K562 (cell line): ENCODE data around the gene MGP. TPM values are rescaled to one million over a fixed set of nuclear protein-coding genes. Genes with fewer than 3 reads are reported as not detected.

ENCODE experiments used
- ATAC-seq: fragments of 200-7000 bp; cut with Tn5 transposase; 3 replicates; pipeline ENCODE4 v1.9.1; 2020; ENCODE audit warnings: moderate library complexity
- BruUV-seq: library from RNA; stranded (reverse); fragments of 400-500 nt; replicated peaks from 2 replicates; lab custom pipeline; 2021; lab: Mats Ljungman, UMichigan
- CTCF ChIA-PET: fragments of 300-600 bp; formaldehyde crosslinking; extraction: SDS; loops from one replicate; lab custom pipeline; 2021; ENCODE audit warnings: low intra/inter-chr PET ratio; lab: Yijun Ruan, JAX
- POLR2A ChIA-PET: fragments of 300-600, 350-650 bp; sonication (Branson Sonifier 250); formaldehyde crosslinking; extraction: SDS; loops from one replicate; lab custom pipeline; 2021; ENCODE audit warnings: antibody characterized with exemption, inconsistent platforms; lab: Yijun Ruan, JAX
- DNase-seq, 4 experiments: peaks; one replicate each; pipeline versions ENCODE4 v3.0.0 to v3.0.0-alpha.2; 2011 to 2018; ENCODE audit warnings: low spot score in 3 of 4, mixed read lengths in 3 of 4; ENCODE audit errors: extremely low read depth in 1 of 4
- FAIRE-seq: peaks from 2 replicates; lab custom pipeline; 2011; peaks lifted over from hg19 to GRCh38; lab: Jason Lieb, UNC
- H2AFZ ChIP-seq: 2 replicates; pipeline ENCODE4 v1.6.0; 2011; ENCODE audit warnings: low read depth, low read length, control low read depth, inconsistent platforms
- H3K27ac ChIP-seq: fragments of 200-600 bp; 3 replicates; pipeline ENCODE4 v1.8.0; 2011; ENCODE audit warnings: low read depth, mild to moderate bottlenecking, control low read depth, inconsistent platforms, low read length, moderate library complexity, mixed read lengths; ENCODE audit errors: extremely low read depth
- H3K27me3 ChIP-seq, 2 experiments: fragments of 300-600 bp in 1 of 2; 2 replicates in 1 of 2; 3 replicates in 1 of 2; pipeline versions ENCODE4 v1.6.0 to v1.8.0; 2011; ENCODE audit warnings: inconsistent platforms in 2 of 2, low read length in 2 of 2, mild to moderate bottlenecking in 1 of 2, mixed read lengths in 1 of 2, moderate library complexity in 1 of 2; ENCODE audit not compliant: control insufficient read depth in 2 of 2, insufficient read depth in 2 of 2
- H3K36me3 ChIP-seq: fragments of 300-600 bp; 3 replicates; pipeline ENCODE4 v1.8.0; 2011; ENCODE audit warnings: mild to moderate bottlenecking, low read length, inconsistent platforms; ENCODE audit not compliant: control insufficient read depth, insufficient read depth
- H3K4me1 ChIP-seq, 2 experiments: fragments of 200-600 bp in 1 of 2; replicated peaks in 1 of 2; 2 replicates in 1 of 2; 3 replicates in 1 of 2; pipeline versions ENCODE4 v1.5.1 to v1.8.0; 2011; ENCODE audit warnings: inconsistent platforms in 2 of 2, low read length in 2 of 2, mild to moderate bottlenecking in 1 of 2, mixed read lengths in 1 of 2, moderate library complexity in 1 of 2; ENCODE audit not compliant: control insufficient read depth in 2 of 2, insufficient read depth in 2 of 2
- H3K4me2 ChIP-seq: 2 replicates; pipeline ENCODE4 v1.6.1; 2011; ENCODE audit warnings: low read length, control low read depth, inconsistent platforms, mixed read lengths; ENCODE audit not compliant: insufficient read depth
- H3K4me3 ChIP-seq: fragments of 200-600 bp; sonication (generic), shearing (Covaris generic); 2 replicates; pipeline ENCODE4 v1.5.1; 2016; ENCODE audit warnings: control low read depth, inconsistent platforms
- H3K79me2 ChIP-seq: fragments of 200-600 bp; 3 replicates; pipeline ENCODE4 v1.8.0; 2011; ENCODE audit warnings: low read length, inconsistent platforms; ENCODE audit not compliant: control insufficient read depth, insufficient read depth
- H3K9ac ChIP-seq, 2 experiments: 2 replicates each; pipeline versions ENCODE4 v1.6.0 to v1.6.1; 2011; ENCODE audit warnings: low read depth in 2 of 2, low read length in 2 of 2, control low read depth in 1 of 2, inconsistent platforms in 1 of 2, mild to moderate bottlenecking in 1 of 2, mixed read lengths in 1 of 2; ENCODE audit not compliant: insufficient read depth in 1 of 2
- H3K9me1 ChIP-seq: one replicate; pipeline ENCODE4 v1.6.0; 2011; ENCODE audit warnings: inconsistent platforms, mild to moderate bottlenecking, low read length, moderate library complexity; ENCODE audit not compliant: control insufficient read depth, insufficient read depth
- H3K9me3 ChIP-seq: replicated peaks from 2 replicates; pipeline ENCODE4 v1.5.1; 2011; ENCODE audit warnings: low read depth, low read length, inconsistent platforms; ENCODE audit not compliant: control insufficient read depth, insufficient read depth
- H4K20me1 ChIP-seq: replicated peaks from 2 replicates; pipeline ENCODE4 v1.6.1; 2011; ENCODE audit warnings: low read length, inconsistent platforms, mixed read lengths; ENCODE audit not compliant: control insufficient read depth, insufficient read depth
- HBP1 ChIP-seq: fragments of 450-650 bp; formaldehyde crosslinking; IDR thresholded peaks from 2 replicates; pipeline ENCODE4 v1.4.0; 2022; ENCODE audit warnings: missing genetic modification characterization
- ZFP1 ChIP-seq: fragments of 450-650 bp; formaldehyde crosslinking; IDR thresholded peaks from 2 replicates; pipeline ENCODE4 v1.4.0; 2020; ENCODE audit warnings: mild to moderate bottlenecking, mixed read lengths
- ZNF12 ChIP-seq: sonication (generic); formaldehyde crosslinking; IDR thresholded peaks from 2 replicates; pipeline ENCODE4 v1.4.0; 2020; ENCODE audit warnings: mild to moderate bottlenecking, missing genetic modification reagents
- WGBS: fragments of 100-300 bp; shearing (Covaris generic); methylation state at CpG from one replicate; pipeline ENCODE4 v1.1.6; 2016; ENCODE audit warnings: low coverage, mixed read lengths; ENCODE audit not compliant: insufficient coverage; ENCODE audit errors: missing lambda C conversion rate; 5-methylcytosine and 5-hydroxymethylcytosine counted together
- in situ Hi-C: fragments of 300-500 bp; cut with MboI; formaldehyde crosslinking; loops from 4 replicates; pipeline ENCODE4 v1.15.0; 2018; ENCODE audit warnings: inconsistent platforms, mixed read lengths
- intact Hi-C: fragments of 100-400 bp; cut with micrococcal nuclease; formaldehyde crosslinking; loops from 2 replicates; pipeline ENCODE4 v1.14.2; 2022
- polyA plus RNA-seq, 8 experiments: library from polyadenylated mRNA; depleted of rRNA in 4 of 8; stranded (reverse) in 5 of 8; unstranded in 3 of 8; fragments of >200 nt; fragmentation: Nextera tagmentation in 2 of 8; fragmentation: Illumina TruSeq in 1 of 8; extraction: Ambion mirVana in 2 of 8; extraction: Trizol in 1 of 8; gene quantifications; 2 replicates each; pipeline versions ENCODE4 v1.2.1 to v1.2.3, GENCODE V29; 2011 to 2014; ENCODE audit warnings: inconsistent platforms in 1 of 8, missing spikeins in 1 of 8
- total RNA-seq, 7 experiments: library from RNA; depleted of rRNA in 6 of 7; stranded (reverse); fragments of >200 nt in 6 of 7; fragmentation: Illumina TruSeq in 2 of 7; extraction: Trizol in 2 of 7; gene quantifications; 2 replicates each; pipeline versions ENCODE4 v1.2.1 to v1.2.3, GENCODE V29; 2011 to 2021; ENCODE audit warnings: low replicate concordance in 1 of 7
- TF ChIP-seq, protein P1 (sequence below): fragments of 450-650 bp; IDR thresholded peaks from 2 replicates; pipeline ENCODE4 v1.6.1; 2018; ENCODE audit not compliant: partially characterized antibody
- TF ChIP-seq, protein P2 (sequence below): fragments of 450-650 bp; IDR thresholded peaks from 2 replicates; pipeline ENCODE4 v1.6.1; 2016; ENCODE audit warnings: borderline replicate concordance

The MGP gene
- total and polyA plus RNA-seq, 9 of the 15 experiments (the other 6 are each of a cell fraction or from before 2014, with no cell fraction given), result 1.2 TPM; not detected in 8

- Histone ChIP-seq H3K9ac (no peak overlapping the region), H3K36me3 (no peaks in the 10 kb centered on the region), H3K27me3 (no peaks in the 10 kb centered on the region), H4K20me1 (no peaks in the 10 kb centered on the region), H3K4me1 (no peaks in the 10 kb centered on the region), H3K4me3 (no peak overlapping the region), H3K79me2 (no peaks in the 10 kb centered on the region), H3K9me3 (no peaks in the 10 kb centered on the region), H3K4me2 (no peak overlapping the region), H3K27ac (no peak overlapping the region), H3K9me1 (no peaks in the 10 kb centered on the region), H2AFZ (no peak overlapping the region)
- ChIA-PET POLR2A (no interaction called here), CTCF (no interaction called here)
- DNase-seq, result no peak
- in situ Hi-C loops (no loop called here), intact Hi-C loops (no loop called here)
- no peak for FAIRE-seq
- no peak for ATAC-seq
- 0% methylated on average over 1 of the region's 1 CpG for whole genome bisulfite sequencing
- no TSS peak for BruUV-seq
- no peak for TF ChIP-seq ZFP1 (CRISPR knock-in tag)
- TF ChIP-seq, protein P1, sequence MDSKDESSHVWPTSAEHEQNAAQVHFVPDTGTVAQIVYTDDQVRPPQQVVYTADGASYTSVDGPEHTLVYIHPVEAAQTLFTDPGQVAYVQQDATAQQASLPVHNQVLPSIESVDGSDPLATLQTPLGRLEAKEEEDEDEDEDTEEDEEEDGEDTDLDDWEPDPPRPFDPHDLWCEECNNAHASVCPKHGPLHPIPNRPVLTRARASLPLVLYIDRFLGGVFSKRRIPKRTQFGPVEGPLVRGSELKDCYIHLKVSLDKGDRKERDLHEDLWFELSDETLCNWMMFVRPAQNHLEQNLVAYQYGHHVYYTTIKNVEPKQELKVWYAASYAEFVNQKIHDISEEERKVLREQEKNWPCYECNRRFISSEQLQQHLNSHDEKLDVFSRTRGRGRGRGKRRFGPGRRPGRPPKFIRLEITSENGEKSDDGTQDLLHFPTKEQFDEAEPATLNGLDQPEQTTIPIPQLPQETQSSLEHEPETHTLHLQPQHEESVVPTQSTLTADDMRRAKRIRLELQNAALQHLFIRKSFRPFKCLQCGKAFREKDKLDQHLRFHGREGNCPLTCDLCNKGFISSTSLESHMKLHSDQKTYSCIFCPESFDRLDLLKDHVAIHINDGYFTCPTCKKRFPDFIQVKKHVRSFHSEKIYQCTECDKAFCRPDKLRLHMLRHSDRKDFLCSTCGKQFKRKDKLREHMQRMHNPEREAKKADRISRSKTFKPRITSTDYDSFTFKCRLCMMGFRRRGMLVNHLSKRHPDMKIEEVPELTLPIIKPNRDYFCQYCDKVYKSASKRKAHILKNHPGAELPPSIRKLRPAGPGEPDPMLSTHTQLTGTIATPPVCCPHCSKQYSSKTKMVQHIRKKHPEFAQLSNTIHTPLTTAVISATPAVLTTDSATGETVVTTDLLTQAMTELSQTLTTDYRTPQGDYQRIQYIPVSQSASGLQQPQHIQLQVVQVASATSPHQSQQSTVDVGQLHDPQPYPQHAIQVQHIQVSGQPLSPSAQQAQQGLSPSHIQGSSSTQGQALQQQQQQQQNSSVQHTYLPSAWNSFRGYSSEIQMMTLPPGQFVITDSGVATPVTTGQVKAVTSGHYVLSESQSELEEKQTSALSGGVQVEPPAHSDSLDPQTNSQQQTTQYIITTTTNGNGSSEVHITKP, result no peak
- TF ChIP-seq, protein P2, sequence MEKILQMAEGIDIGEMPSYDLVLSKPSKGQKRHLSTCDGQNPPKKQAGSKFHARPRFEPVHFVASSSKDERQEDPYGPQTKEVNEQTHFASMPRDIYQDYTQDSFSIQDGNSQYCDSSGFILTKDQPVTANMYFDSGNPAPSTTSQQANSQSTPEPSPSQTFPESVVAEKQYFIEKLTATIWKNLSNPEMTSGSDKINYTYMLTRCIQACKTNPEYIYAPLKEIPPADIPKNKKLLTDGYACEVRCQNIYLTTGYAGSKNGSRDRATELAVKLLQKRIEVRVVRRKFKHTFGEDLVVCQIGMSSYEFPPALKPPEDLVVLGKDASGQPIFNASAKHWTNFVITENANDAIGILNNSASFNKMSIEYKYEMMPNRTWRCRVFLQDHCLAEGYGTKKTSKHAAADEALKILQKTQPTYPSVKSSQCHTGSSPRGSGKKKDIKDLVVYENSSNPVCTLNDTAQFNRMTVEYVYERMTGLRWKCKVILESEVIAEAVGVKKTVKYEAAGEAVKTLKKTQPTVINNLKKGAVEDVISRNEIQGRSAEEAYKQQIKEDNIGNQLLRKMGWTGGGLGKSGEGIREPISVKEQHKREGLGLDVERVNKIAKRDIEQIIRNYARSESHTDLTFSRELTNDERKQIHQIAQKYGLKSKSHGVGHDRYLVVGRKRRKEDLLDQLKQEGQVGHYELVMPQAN, result no peak
- TF ChIP-seq ZNF12 (CRISPR knock-in tag), result no peak
- no peak for TF ChIP-seq HBP1 (CRISPR knock-in tag)
These were observed 27.1 kb downstream of the MGP start for GRCh38 chr12:14858513-14858912.
